ENCODE data around the gene SFXN5.
A peak's percentile ranks its signal among the peaks of the same experiment; 100 is the strongest.
"Not testable (repeated sequence)": the region's sequence is repeated elsewhere in the genome, so short reads cannot be mapped to it uniquely, and the experiment has no call there.

The SFXN5 gene

DNA sequence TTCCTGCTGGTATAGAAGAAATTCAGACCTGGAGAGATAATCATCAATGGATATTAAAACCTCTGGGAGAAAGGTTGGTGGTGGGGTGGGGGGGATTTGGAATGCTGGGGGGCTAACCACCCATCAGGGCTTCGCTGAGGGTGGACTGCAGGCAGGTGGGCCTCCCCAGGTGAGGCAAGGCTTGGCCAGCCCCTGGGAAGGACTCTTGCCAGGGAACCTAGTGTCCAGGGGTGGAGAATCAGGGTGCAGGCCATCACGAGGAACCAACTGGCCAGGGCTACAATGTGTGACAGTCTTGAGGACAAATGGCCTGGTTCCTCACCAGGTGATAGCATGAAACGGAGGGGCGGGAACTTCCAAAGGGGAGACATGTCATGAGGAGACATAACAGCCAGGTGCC is 29.4 kb upstream of the SFXN5 start:
- no peak for DNase-seq

- DNase-seq: no peak
These were observed 28.0 kb upstream of the SFXN5 start for GRCh38 chr2:73099486-73099885.

DNA sequence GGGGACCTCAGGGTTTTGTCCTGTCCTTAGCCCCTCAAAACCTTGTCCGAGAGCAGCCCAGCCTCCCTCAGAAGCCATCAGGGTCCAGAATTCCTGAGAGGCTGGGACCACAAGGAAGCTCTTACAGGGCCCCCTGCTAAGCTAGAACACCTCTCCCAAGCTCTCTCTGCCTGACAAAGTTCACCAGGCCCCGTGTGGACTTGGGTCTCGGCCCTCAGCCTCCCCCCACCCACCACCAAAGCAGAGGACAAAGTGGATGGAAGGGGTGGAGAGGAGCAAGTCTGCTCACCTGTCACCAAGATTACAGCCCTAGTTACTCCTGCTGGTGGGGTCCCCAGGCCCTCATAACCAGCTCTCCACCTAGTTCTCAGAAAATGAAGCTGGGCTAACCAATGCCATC is 24.4 kb upstream of the SFXN5 start:
- DNase-seq: no peak

- DNase-seq: not testable (repeated sequence)
These were observed 22.2 kb upstream of the SFXN5 start for GRCh38 chr2:73093601-73094218.

DNA sequence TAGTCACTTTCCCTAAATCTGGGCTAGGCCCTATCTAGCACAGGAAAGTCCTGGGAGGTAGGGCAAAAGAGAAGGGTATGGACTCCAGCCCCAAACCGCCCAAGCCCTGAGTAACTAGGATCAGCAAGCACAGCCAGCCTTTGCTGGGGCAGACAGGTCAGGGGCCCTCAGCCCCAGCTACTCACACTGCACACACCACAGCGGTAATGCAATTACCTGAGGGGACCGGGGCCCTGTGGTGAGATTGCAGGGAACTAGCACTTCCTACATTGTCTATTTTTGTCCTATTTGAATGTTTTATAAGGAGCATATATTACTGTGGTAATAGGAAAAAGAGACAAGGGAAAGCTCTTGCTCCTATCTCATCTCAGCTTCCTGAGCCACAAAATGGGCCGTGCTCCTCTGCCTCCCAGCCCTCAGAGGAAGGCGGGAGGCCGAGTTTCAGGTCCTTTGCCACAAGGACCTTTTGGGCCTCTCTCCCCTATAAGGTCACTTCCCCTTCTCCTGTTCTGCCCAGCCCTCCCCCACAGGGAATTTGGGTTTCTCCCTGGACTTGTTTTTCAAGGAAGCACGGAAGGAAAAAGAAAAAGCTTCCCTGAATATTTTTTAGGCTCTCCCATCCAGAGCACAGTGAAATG is 20.8 kb upstream of the SFXN5 start:
- DNase-seq: no peak

DNA sequence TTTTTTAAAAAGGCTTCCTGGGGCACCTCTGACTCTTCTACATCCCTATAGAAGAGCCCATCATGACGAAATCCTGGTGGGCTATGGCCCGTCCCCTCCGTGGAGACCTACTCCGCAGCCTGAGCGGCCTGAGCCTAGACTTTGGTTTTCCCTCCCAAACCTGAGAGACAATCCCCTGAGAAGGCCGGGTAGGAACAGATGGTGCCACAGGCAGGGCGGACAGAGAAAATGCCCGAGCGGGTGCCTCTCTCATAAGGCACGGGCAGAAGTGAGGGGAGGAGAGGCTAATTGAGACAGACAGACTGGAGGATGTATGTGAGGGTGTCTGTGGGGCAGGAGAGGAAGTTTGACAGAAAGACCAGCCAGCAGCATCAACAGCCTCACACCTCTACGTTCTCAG is 20.2 kb upstream of the SFXN5 start:
- DNase-seq: peak; percentile 62 to 82

- DNase-seq: no peak
These were observed 19.7 kb upstream of the SFXN5 start for GRCh38 chr2:73091164-73091563.

DNA sequence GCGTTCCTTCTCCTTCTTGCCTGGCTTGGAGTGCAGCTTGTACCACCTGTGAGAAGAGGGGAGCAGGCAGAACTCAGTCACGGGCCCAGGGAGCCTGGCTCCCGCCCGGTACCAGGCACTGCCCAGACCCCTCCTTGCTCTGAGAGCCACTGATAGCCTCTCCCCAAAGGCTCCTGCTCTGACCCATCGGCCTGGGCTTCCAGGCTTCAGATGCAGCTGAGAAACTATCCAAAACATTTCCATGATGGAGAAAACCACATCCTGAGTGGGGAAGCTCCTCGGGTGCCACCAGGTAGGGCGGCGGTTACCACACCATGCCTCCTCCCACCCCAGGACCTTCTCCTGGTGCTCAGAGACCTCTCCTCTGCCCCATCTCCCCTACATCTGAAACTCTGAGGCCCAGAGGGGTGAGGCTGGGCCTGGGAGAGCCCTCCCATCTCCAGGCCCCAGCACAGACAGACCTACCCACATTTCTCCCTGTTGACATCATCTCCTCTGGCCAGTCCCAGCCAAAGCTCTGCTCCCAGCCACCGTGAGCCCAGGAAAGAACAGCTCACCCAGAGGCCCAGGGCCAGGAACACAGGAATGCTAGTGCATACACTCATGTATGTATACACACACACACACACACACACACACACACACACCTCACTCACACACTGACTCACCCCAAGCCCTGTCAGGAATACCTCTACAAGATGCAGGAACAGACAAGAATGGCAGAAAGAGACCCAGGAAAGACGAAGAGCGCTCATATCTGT is 17.9 kb upstream of the SFXN5 start:
- no peak for DNase-seq

- no peak for DNase-seq
These were observed 17.2 kb upstream of the SFXN5 start for GRCh38 chr2:73088703-73089102.

- no peak for DNase-seq
These were observed 16.7 kb upstream of the SFXN5 start for GRCh38 chr2:73088211-73088610.

DNA sequence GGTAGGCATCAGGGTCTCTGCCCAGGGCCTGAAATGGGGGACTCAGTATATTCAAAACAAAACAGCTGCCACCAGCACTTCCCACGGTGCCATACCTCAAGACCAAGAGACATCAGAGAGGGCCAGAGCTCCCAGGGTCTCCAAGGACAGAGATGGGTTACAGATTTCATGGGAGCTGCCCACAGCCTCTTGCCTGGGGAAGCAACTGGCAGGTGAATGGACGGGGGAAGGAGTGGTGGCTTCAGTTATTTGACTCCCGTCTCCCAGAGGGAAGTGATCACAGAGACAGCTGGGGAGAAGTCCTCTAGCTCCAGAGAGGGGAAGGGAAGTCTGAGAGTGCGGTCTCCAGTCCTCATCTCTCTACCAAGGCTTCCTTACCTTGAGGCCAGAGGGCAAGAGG is 15.8 kb upstream of the SFXN5 start:
- no peak for DNase-seq

- DNase-seq: peak; percentile 32 to 57
These were observed 14.2 kb upstream of the SFXN5 start for GRCh38 chr2:73085691-73086090.

DNA sequence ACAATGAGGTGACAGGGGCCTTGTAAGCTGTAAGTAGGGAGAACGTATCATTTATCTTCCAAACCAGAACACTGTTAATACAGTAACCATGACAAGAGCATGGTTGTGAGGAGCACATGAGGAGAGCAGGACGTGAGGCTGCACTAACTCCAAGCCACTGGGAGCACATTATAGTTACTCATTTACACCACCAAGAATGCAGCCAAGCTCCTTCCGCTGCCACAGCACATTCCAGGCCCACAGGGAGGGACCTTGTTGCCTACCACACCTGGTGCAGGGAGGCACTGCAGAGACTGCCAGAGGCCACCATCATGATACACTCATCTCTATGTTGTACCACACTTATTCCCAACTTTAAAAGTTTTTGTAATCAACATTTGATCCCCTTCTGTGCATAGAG is 13.5 kb upstream of the SFXN5 start:
- no peak for DNase-seq

GRCh38 chr2:73083886-73084800 is 12.6 kb upstream of the SFXN5 start:
- DNase-seq: peak in 1 of 2 experiments; percentile 15

- no peak for DNase-seq
These were observed 11.3 kb upstream of the SFXN5 start for GRCh38 chr2:73082523-73083410.

DNA sequence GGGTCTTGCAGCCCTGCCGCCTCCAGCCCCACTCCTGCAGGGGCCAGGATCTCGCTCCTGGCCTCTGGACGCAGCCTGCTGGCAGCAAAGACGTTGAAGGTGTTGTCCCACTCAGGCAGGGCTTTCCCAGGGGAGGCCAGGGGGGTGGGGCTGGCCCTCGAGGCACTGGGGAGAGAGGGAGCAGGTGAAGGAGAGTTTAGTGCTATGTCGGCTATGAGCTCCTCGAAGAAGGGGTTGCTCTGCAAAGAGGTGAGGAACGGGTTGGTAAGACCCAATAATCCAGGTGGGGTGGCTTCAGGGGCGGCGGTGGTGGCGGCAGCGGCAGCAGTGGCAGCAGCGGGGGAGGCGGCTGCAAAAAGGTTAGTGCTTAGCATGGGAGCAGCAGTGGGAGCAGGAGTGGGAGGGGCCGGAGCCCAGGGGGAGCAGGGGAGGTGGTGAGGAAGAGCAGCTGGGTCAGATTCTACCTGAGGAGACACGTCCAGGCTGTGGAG is 9.7 kb upstream of the SFXN5 start:
- DNase-seq: no peak

DNA sequence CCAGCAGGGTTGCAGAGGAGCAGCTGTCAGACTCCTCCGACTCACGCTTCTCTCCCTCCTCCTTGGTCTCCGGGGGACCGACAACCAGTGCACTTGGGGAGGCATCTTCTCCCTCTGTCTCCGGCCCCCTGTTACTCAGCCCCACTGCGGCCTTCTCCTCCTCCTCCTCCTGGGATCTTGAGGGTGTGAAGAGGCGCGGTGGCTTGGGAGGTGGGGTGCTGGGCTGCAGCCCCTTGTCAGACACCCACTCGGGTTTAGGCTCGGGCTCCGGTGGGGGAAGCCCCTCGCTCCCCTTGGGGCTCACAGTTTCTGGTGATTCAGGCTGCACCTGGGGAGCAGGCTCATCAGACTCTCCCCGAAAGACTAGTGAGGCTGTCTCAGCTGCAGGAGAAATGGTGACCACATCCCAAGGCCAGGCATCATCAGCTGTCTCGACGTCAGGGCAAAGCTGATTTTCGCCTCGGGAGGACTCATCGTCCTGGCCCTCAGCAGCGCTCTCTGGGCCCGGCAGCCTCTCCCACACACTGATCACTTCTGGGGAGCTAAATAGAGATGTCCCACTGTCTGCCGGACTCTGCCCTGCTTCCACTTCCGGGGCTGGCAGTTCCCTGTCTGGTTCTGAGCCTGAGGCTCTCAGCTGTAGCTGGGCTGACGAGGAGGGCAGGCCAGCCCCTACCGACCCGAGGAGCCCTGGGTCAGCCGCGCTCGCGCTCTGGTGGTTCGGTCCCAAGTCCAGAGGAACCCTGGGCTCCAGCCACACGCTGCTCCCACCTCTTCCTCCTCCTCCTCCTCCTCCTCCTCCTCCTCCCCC is 9.0 kb upstream of the SFXN5 start:
- DNase-seq: no peak

- no peak for DNase-seq
These were observed 8.1 kb upstream of the SFXN5 start for GRCh38 chr2:73079636-73080035.

- no peak for DNase-seq
These were observed 7.2 kb upstream of the SFXN5 start for GRCh38 chr2:73078457-73079411.

DNA sequence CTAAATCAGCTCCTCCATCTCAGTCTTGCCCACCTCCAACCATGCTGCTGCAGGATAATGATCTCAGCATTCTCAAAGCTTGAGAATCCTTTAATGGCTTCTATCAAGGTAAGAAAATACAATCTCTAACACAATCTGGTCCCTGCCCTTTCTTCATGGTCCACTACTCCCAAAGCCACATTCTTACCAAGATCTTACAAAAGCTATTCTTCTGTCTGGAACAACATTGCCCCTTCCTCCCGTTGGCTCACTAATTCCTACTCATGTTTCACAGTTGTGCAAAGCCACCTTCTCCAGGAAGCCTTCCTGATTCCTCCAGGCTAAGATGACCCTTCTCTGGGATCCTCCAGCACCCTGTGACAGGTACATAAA is 5.9 kb upstream of the SFXN5 start:
- no peak for DNase-seq
